Upper lobe of right lung (tissue), 1 donor: ENCODE data around the gene NINL. TPM values are rescaled to one million over a fixed set of nuclear protein-coding genes. Genes with fewer than 3 reads are reported as not detected.
A peak's percentile ranks its signal among the peaks of the same experiment; 100 is the strongest.

Experiments used
- ATAC-seq: fragments of 200-7000 bp; cut with Tn5 transposase; one replicate; pipeline ENCODE4 v1.9.1; 2020; ENCODE audit warnings: mild to moderate bottlenecking, moderate library complexity
- DNase-seq: peaks from one replicate; pipeline ENCODE4 v3.0.0-alpha.2; 2020
- H3K27ac ChIP-seq: fragments of 200-600 bp; one replicate; pipeline ENCODE4 v1.8.0; 2022
- H3K27me3 ChIP-seq: fragments of 200-600 bp; one replicate; pipeline ENCODE4 v1.8.0; 2022; ENCODE audit warnings: mild to moderate bottlenecking
- H3K36me3 ChIP-seq: fragments of 200-600 bp; one replicate; pipeline ENCODE4 v1.8.0; 2022
- H3K4me1 ChIP-seq: fragments of 200-600 bp; one replicate; pipeline ENCODE4 v1.8.0; 2022
- H3K4me3 ChIP-seq: fragments of 200-600 bp; one replicate; pipeline ENCODE4 v1.8.0; 2022; ENCODE audit warnings: mild to moderate bottlenecking
- H3K9me3 ChIP-seq: fragments of 200-600 bp; one replicate; pipeline ENCODE4 v1.8.0; 2022
- CTCF ChIP-seq: fragments of 200-600 bp; IDR thresholded peaks from one replicate; pipeline ENCODE4 v1.8.0; 2022; ENCODE audit warnings: antibody characterized with exemption
- intact Hi-C: fragments of 100-400 bp; cut with DNase I; formaldehyde crosslinking; loops from one replicate; pipeline ENCODE4 v1.11.0; 2022
- total RNA-seq: library from RNA; stranded (reverse); fragmentation: NEBNext Ultra II Directional; extraction: Animal tissue kit (Norgen Biotek cat#: 25700); gene quantifications from one replicate; pipeline ENCODE4 v1.2.1, GENCODE V29; 2021
- donor health status: DM: no; HTN: yes; CAD: no; lungs with severe emphysema.

The NINL gene
- total RNA-seq, 1 donor from 2014 or later = 13.2 TPM

DNA sequence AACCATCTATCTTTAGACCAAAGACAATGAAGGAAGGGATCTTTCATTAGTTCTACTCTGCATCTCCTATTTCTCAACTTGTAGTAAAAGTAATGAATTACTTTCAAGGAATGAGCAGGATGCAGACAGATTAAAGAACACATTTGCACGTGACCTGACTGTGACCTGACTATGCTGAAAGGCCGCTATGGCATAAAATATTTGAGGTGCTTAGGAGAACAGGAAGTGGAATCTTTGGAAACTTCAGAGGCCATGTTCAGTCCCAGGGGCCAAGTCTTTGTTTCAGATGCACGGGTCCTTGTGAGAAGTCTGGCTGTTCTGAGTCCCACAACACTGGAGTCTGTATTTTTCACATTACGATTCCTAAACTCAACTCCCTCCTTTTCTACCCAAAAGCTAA is 41.0 kb downstream of the NINL start:
- peaks cover 21% of the 10 kb centered on the region for H3K4me1 ChIP-seq
- DNase-seq = no peak
- ATAC-seq = no peak
- H3K36me3 ChIP-seq = no peaks in the 10 kb centered on the region
- H3K27me3 ChIP-seq = no peaks in the 10 kb centered on the region
- intact Hi-C loops = no loop called here
- no peak overlapping the region for H3K4me3 ChIP-seq
- no peak overlapping the region for H3K27ac ChIP-seq
- H3K9me3 ChIP-seq = no peaks in the 10 kb centered on the region
- no peak for TF ChIP-seq CTCF

- DNase-seq = no peak
- intact Hi-C loops = no loop called here
- no peaks in the 10 kb centered on the region for H3K9me3 ChIP-seq
- H3K36me3 ChIP-seq = no peaks in the 10 kb centered on the region
- H3K4me1 ChIP-seq = peaks cover 27% of the 10 kb centered on the region
- TF ChIP-seq CTCF = no peak
- H3K4me3 ChIP-seq = no peak overlapping the region
- H3K27me3 ChIP-seq = no peaks in the 10 kb centered on the region
- H3K27ac ChIP-seq = no peak overlapping the region
- no peak for ATAC-seq
Observed at GRCh38 chr20:25543068-25543467, 42.3 kb downstream of the NINL start.

DNA sequence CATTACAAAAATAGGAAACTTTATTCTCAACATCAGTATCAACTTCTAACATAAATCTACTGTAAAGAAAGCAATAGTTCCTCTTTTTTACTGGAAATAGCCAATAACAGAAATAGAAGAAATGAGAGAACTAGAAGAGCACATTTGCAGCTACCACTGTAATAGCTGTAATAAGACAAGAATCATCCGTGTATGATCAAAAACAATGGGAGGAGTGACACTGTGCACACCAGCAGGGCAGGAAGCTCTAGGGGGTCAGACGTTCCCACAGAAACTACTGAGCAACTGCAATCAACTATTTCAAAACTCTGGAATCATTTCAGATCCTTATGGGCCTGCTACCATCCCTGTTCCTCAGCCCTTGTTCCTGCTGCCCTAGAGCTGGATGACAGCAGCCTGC is 43.7 kb downstream of the NINL start:
- Histone ChIP-seq H3K27me3 (no peaks in the 10 kb centered on the region), H3K27ac (no peak overlapping the region), H3K4me1 (peaks cover 27% of the 10 kb centered on the region), H3K36me3 (no peaks in the 10 kb centered on the region), H3K9me3 (no peaks in the 10 kb centered on the region), H3K4me3 (no peak overlapping the region)
- no peak for DNase-seq
- no peak for TF ChIP-seq CTCF
- intact Hi-C loops = no loop called here
- no peak for ATAC-seq

DNA sequence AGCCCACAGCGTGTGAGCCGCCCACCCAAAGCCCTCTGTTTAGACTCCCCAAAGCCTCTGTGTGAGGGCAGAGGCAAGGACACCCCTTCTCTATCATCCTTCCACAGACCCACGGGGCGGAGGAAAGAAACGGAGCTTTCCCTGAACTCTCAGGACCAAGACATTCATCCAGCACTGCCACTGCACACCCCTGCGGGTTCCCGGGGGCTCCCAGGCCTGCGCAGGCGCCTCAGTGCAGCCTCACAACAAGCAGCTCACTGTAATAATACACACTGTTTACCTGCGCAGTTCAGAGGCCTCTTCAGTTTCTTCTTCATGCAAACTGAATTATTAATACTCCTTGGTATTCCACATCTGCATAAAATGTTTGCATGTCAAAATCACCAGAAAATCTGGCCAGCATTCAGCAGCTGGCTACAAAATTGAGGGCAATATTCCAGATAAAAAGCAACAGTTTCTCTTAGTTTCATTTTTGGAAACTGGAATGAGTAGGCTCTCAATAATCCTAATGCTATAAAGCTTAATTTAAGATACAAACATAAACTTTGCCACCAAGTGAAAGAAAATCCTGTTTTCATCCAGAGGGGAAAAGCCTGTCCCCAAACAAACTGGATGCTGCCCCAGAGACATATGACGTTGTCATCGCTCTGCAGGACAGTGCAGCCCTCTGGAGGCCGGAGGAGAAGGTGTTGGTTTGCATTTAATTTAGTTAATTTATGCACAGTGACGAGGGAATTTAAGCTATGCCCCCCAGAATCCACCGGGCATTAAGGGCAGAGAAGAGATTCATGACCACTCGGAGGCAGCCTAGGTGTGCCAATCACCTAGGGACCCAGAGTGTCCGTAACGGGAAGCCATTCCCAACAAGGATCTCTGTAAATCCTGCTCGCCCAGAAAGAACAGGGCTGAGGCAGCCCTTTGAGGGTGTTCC is 45.3 kb downstream of the NINL start:
- peak overlapping the region; percentile 53 for H3K27ac ChIP-seq
- peak overlapping the region; percentile 38 for H3K4me3 ChIP-seq
- no peaks in the 10 kb centered on the region for H3K9me3 ChIP-seq
- intact Hi-C loops = no loop called here
- DNase-seq (no peak), ATAC-seq (peak; percentile 70)
- H3K4me1 ChIP-seq = peaks cover 23% of the 10 kb centered on the region
- peak; percentile 41 for TF ChIP-seq CTCF
- no peaks in the 10 kb centered on the region for H3K27me3 ChIP-seq
- no peaks in the 10 kb centered on the region for H3K36me3 ChIP-seq

- peaks cover 20% of the 10 kb centered on the region for H3K4me1 ChIP-seq
- peak overlapping the region; percentile 38 for H3K4me3 ChIP-seq
- H3K27me3 ChIP-seq = no peaks in the 10 kb centered on the region
- H3K27ac ChIP-seq = no peak overlapping the region
- intact Hi-C loops = no loop called here
- DNase-seq (no peak), ATAC-seq (peak; percentile 52)
- no peak for TF ChIP-seq CTCF
- H3K9me3 ChIP-seq = no peaks in the 10 kb centered on the region
- H3K36me3 ChIP-seq = no peaks in the 10 kb centered on the region
Observed at GRCh38 chr20:25538838-25539665, 46.3 kb downstream of the NINL start.
